Measurements from ENCODE around the gene ALX4. TPM values are rescaled to one million over a fixed set of nuclear protein-coding genes. Genes with fewer than 3 reads are reported as not detected.

The ALX4 gene
- total RNA-seq, 2 experiments from 2014 or later = not detected

DNA sequence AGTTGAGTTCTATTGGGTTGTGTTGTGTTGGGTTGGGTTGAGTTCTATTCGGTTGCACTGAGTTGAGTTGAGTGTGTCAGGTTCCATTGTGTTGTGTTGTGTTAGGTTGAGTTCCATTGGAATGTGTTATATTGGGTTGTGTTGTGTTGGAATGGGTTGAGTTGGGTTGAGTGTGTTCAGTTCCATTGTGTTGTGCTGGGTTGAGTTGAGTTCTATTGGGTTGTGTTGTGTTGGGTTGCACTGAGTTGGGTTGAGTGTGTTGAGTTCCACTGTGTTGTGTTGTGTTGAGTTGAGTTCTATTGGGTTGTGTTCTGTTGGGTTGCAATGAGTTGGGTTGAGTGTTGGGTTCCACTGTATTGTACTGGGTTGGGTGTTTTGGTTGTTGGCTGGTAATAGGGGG is 35.5 kb downstream of the ALX4 start:
- Mint-ChIP-seq H3K4me3 (no peak overlapping the region), H3K27ac (no peak overlapping the region), H3K36me3 (ENCODE audit: low read depth) (no peaks in the 10 kb centered on the region), H3K27me3 (no peaks in the 10 kb centered on the region), H3K4me1 (no peaks in the 10 kb centered on the region), H3K9me3 (no peaks in the 10 kb centered on the region)
- ChIA-PET CTCF (interaction anchor here (1.3 to 1.4 kb wide), 2 partner anchors 7 to 12 kb away, joined by 3 read pairs; no protein-coding TSS in a partner anchor), POLR2A (interaction anchor here (0.6 kb wide), 1 partner anchor 187 kb away, joined by 4 read pairs; no protein-coding TSS in a partner anchor)
- no peak for DNase-seq

- H3K4me1 Mint-ChIP-seq = no peaks in the 10 kb centered on the region
- no peaks in the 10 kb centered on the region for H3K36me3 Mint-ChIP-seq (ENCODE audit: low read depth)
- no peaks in the 10 kb centered on the region for H3K9me3 Mint-ChIP-seq
- H3K4me3 Mint-ChIP-seq = no peak overlapping the region
- ChIA-PET CTCF (no interaction called here), POLR2A (interaction anchor here (0.5 kb wide), 1 partner anchor 1011 kb away, joined by 7 read pairs; no protein-coding TSS in a partner anchor)
- H3K27ac Mint-ChIP-seq = no peak overlapping the region
- no peaks in the 10 kb centered on the region for H3K27me3 Mint-ChIP-seq
- no peak for DNase-seq
Observed at GRCh38 chr11:44271286-44271685, 38.7 kb downstream of the ALX4 start.

DNA sequence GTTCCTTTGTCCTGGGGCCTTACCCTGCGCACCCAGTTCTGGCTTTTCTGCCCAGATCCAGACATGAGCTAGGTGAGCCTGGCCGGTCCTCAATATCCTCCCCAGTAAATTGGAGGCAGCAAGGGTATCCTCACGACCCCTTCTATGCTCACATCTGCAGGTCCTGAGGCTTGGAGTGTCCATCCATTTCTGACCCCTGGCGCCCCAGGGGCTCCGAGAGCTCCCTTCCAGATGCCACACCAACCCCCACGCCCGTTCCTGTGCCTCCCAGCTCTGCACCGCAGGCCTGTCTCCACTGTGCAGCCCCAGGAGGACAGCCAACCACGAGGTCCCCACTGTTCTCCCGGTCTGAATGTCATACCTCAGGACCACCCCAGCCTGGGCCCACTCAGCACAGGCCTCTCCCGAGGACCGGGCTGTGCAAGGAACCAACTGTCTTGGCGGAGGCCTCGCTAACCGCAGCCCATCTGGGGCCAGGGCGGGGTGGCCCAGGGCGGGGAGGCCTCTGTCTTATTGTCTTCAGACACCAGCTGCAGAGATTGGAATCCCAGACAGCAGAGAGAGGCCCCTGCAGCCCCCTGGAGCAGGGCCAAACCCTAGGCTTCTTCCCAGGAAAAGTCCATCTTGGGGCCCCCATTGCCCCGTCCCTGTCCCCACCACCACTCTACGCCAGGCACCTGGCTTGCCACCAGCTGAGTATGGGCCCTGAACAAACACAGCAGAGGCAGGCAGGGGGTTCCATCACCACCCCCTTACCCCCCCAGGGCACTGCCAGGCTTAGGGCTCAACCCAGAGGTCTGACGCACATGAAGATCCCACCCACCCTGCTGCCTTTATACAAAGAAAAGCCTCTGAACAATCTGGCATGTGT is 39.3 kb downstream of the ALX4 start:
- ChIA-PET CTCF (interaction anchor here (0.9 kb wide), 1 partner anchor 106 kb away, joined by 3 read pairs; no protein-coding TSS in a partner anchor), POLR2A (no interaction called here)
- H3K27ac Mint-ChIP-seq = no peak overlapping the region
- no peaks in the 10 kb centered on the region for H3K27me3 Mint-ChIP-seq
- no peak overlapping the region for H3K4me3 Mint-ChIP-seq
- no peaks in the 10 kb centered on the region for H3K36me3 Mint-ChIP-seq (ENCODE audit: low read depth)
- H3K4me1 Mint-ChIP-seq = no peaks in the 10 kb centered on the region
- DNase-seq = no peak
- H3K9me3 Mint-ChIP-seq = no peaks in the 10 kb centered on the region

GRCh38 chr11:44269369-44270351 is 40.3 kb downstream of the ALX4 start:
- CTCF ChIA-PET = interaction anchor here (0.9 to 1.4 kb wide), 2 partner anchors 11 to 105 kb away, joined by 3 read pairs; no protein-coding TSS in a partner anchor
- H3K4me1 Mint-ChIP-seq = no peaks in the 10 kb centered on the region
- no peaks in the 10 kb centered on the region for H3K27me3 Mint-ChIP-seq
- H3K9me3 Mint-ChIP-seq = no peaks in the 10 kb centered on the region
- no peaks in the 10 kb centered on the region for H3K36me3 Mint-ChIP-seq (ENCODE audit: low read depth)
- no peak overlapping the region for H3K4me3 Mint-ChIP-seq
- H3K27ac Mint-ChIP-seq = no peak overlapping the region
- POLR2A ChIA-PET = no interaction called here
- no peak for DNase-seq

GRCh38 chr11:44268614-44269080 is 41.3 kb downstream of the ALX4 start:
- H3K4me3 Mint-ChIP-seq = no peak overlapping the region
- no peaks in the 10 kb centered on the region for H3K4me1 Mint-ChIP-seq
- H3K27me3 Mint-ChIP-seq = no peaks in the 10 kb centered on the region
- POLR2A ChIA-PET = no interaction called here
- H3K9me3 Mint-ChIP-seq = no peaks in the 10 kb centered on the region
- no peaks in the 10 kb centered on the region for H3K36me3 Mint-ChIP-seq (ENCODE audit: low read depth)
- CTCF ChIA-PET = interaction anchor here (1.4 kb wide), 1 partner anchor 12 kb away, joined by 3 read pairs; no protein-coding TSS in a partner anchor
- DNase-seq = no peak
- no peak overlapping the region for H3K27ac Mint-ChIP-seq

- Mint-ChIP-seq H3K36me3 (ENCODE audit: low read depth) (no peaks in the 10 kb centered on the region), H3K4me1 (no peaks in the 10 kb centered on the region), H3K4me3 (no peak overlapping the region), H3K27ac (no peak overlapping the region), H3K27me3 (no peaks in the 10 kb centered on the region), H3K9me3 (no peaks in the 10 kb centered on the region)
- DNase-seq = no peak
- ChIA-PET CTCF (interaction anchor here (0.8 to 0.9 kb wide), 2 partner anchors 7 to 9 kb away, joined by 3 read pairs; no protein-coding TSS in a partner anchor), POLR2A (interaction anchor here (0.7 kb wide), 1 partner anchor 663 kb away, joined by 3 read pairs; no protein-coding TSS in a partner anchor)
Observed at GRCh38 chr11:44267750-44268613, 42.0 kb downstream of the ALX4 start.

GRCh38 chr11:44267006-44267749 is 42.8 kb downstream of the ALX4 start:
- CTCF ChIA-PET = interaction anchor here (0.8 to 1.4 kb wide), 3 partner anchors 8 to 10 kb away, joined by 3 to 5 read pairs (median 3); no protein-coding TSS in a partner anchor
- Mint-ChIP-seq H3K9me3 (no peaks in the 10 kb centered on the region), H3K36me3 (ENCODE audit: low read depth) (no peaks in the 10 kb centered on the region)

GRCh38 chr11:44266056-44266780 is 43.7 kb downstream of the ALX4 start:
- ChIA-PET POLR2A (no interaction called here), CTCF (interaction anchor here (1.4 kb wide), 1 partner anchor 9 kb away, joined by 5 read pairs; no protein-coding TSS in a partner anchor)
- H3K27me3 Mint-ChIP-seq = no peaks in the 10 kb centered on the region
- no peak for DNase-seq
- H3K27ac Mint-ChIP-seq = no peak overlapping the region
- H3K9me3 Mint-ChIP-seq = no peaks in the 10 kb centered on the region
- no peak overlapping the region for H3K4me3 Mint-ChIP-seq
- H3K36me3 Mint-ChIP-seq (ENCODE audit: low read depth) = no peaks in the 10 kb centered on the region
- no peaks in the 10 kb centered on the region for H3K4me1 Mint-ChIP-seq

More at GRCh38 chr11:44267006-44267749, 42.8 kb downstream of the ALX4 start:
- no peaks in the 10 kb centered on the region for H3K27me3 Mint-ChIP-seq
- DNase-seq = no peak
- POLR2A ChIA-PET = interaction anchor here (0.7 kb wide), 1 partner anchor 664 kb away, joined by 3 read pairs; no protein-coding TSS in a partner anchor
- H3K4me3 Mint-ChIP-seq = no peak overlapping the region
- no peaks in the 10 kb centered on the region for H3K4me1 Mint-ChIP-seq
- H3K27ac Mint-ChIP-seq = no peak overlapping the region

- Mint-ChIP-seq H3K27me3 (no peaks in the 10 kb centered on the region), H3K27ac (no peak overlapping the region), H3K36me3 (ENCODE audit: low read depth) (no peaks in the 10 kb centered on the region), H3K9me3 (no peaks in the 10 kb centered on the region), H3K4me3 (no peak overlapping the region), H3K4me1 (peaks cover under 1% of the 10 kb centered on the region)
- CTCF ChIA-PET = no interaction called here
- POLR2A ChIA-PET = no interaction called here
- DNase-seq = no peak
Observed at GRCh38 chr11:44264761-44265160, 45.2 kb downstream of the ALX4 start.

- CTCF ChIA-PET = no interaction called here
- Mint-ChIP-seq H3K4me3 (no peak overlapping the region), H3K9me3 (no peaks in the 10 kb centered on the region), H3K27ac (no peak overlapping the region), H3K36me3 (ENCODE audit: low read depth) (no peaks in the 10 kb centered on the region), H3K27me3 (no peaks in the 10 kb centered on the region), H3K4me1 (peaks cover 4% of the 10 kb centered on the region)
- no peak for DNase-seq
- POLR2A ChIA-PET = no interaction called here
Observed at GRCh38 chr11:44264438-44264749, 45.5 kb downstream of the ALX4 start.

All from activated CD4-positive, alpha-beta T cell treated with anti-CD3 and anti-CD28 coated beads, Interleukin-2, amount 10 ng/mL, durations not matched to agents 7 days and 5 days (primary cell).